HepG2 (cell line): ENCODE data around the gene GATD1. TPM values are rescaled to one million over a fixed set of nuclear protein-coding genes. Genes with fewer than 3 reads are reported as not detected.

Experiments
- ATAC-seq: fragments of 200-7000 bp; cut with Tn5 transposase; 3 replicates; pipeline ENCODE4 v1.9.1; 2020; ENCODE audit warnings: mild to moderate bottlenecking, moderate library complexity
- BruUV-seq: library from RNA; stranded (reverse); fragments of 400-500 nt; replicated peaks from 2 replicates; lab custom pipeline; 2021; lab: Mats Ljungman, UMichigan
- CTCF ChIA-PET: fragments of 300-600 bp; formaldehyde crosslinking; extraction: SDS; loops from one replicate; lab custom pipeline; 2021; ENCODE audit warnings: low total read pairs, inconsistent platforms, low intra/inter-chr PET ratio; lab: Yijun Ruan, JAX
- POLR2A ChIA-PET: fragments of 350-600 bp; sonication (Branson Sonifier 250); formaldehyde crosslinking; loops from one replicate; lab custom pipeline; 2020; ENCODE audit warnings: antibody characterized with exemption, inconsistent platforms; lab: Yijun Ruan, JAX
- DNase-seq: peaks from one replicate; pipeline ENCODE4 v3.0.0-alpha.2; 2015; ENCODE audit warnings: low spot score
- FAIRE-seq: peaks from 3 replicates; lab custom pipeline; 2011; peaks lifted over from hg19 to GRCh38; lab: Jason Lieb, UNC
- H2AFZ ChIP-seq: one replicate; pipeline ENCODE4 v1.6.1; 2011; ENCODE audit warnings: low read length, inconsistent platforms
- H3K27ac ChIP-seq: fragments of 300-600 bp; 3 replicates; pipeline ENCODE4 v1.8.0; 2011; ENCODE audit warnings: mixed run types, mild to moderate bottlenecking, mixed read lengths, low read length, inconsistent platforms; ENCODE audit not compliant: insufficient read depth; ENCODE audit errors: extremely low read length
- H3K27me3 ChIP-seq, 2 experiments: fragments of 200-600 bp in 1 of 2; 2 replicates in 1 of 2; 3 replicates in 1 of 2; pipeline versions ENCODE4 v1.6.0 to v1.8.0; 2011; ENCODE audit warnings: low read length in 2 of 2, mild to moderate bottlenecking in 2 of 2, moderate library complexity in 2 of 2, inconsistent platforms in 1 of 2; ENCODE audit not compliant: insufficient read depth in 2 of 2, control insufficient read depth in 1 of 2
- H3K36me3 ChIP-seq, 2 experiments: fragments of 200-600 bp in 1 of 2; replicated peaks in 1 of 2; 2 replicates in 1 of 2; 3 replicates in 1 of 2; pipeline versions ENCODE4 v1.5.1 to v1.8.0; 2011; ENCODE audit warnings: low read length in 2 of 2, inconsistent platforms in 1 of 2; ENCODE audit not compliant: insufficient read depth in 2 of 2, control insufficient read depth in 1 of 2
- H3K4me1 ChIP-seq: 2 replicates; pipeline ENCODE4 v1.5.1; 2012; ENCODE audit warnings: low read length, inconsistent platforms; ENCODE audit not compliant: insufficient read depth
- H3K4me2 ChIP-seq: 2 replicates; pipeline ENCODE4 v1.6.0; 2011; ENCODE audit warnings: low read depth, low read length, inconsistent platforms
- H3K4me3 ChIP-seq, 3 experiments: fragments of 200-600 bp in 1 of 3; sonication (generic), shearing (Covaris generic) in 1 of 3; replicated peaks in 1 of 3; 2 replicates each; pipeline ENCODE4 v1.5.1; 2011 to 2016; ENCODE audit warnings: low read length in 3 of 3, inconsistent platforms in 2 of 3, low read depth in 2 of 3, mild to moderate bottlenecking in 2 of 3, control low read depth in 1 of 3, mixed read lengths in 1 of 3; ENCODE audit not compliant: insufficient read depth in 1 of 3
- H3K79me2 ChIP-seq: one replicate; pipeline ENCODE4 v1.6.1; 2011; ENCODE audit warnings: low read length, inconsistent platforms; ENCODE audit not compliant: insufficient read depth
- H3K9ac ChIP-seq: 2 replicates; pipeline ENCODE4 v1.6.0; 2011; ENCODE audit warnings: mild to moderate bottlenecking, low read depth, low read length, inconsistent platforms; ENCODE audit not compliant: insufficient read depth
- H3K9me3 ChIP-seq: 2 replicates; pipeline ENCODE4 v1.5.1; 2012; ENCODE audit warnings: mild to moderate bottlenecking, low read length
- H4K20me1 ChIP-seq: 2 replicates; pipeline ENCODE4 v1.6.0; 2011; ENCODE audit warnings: inconsistent platforms, mild to moderate bottlenecking, low read length, moderate library complexity; ENCODE audit not compliant: insufficient read depth
- MNT ChIP-seq: fragments of 450-650 bp; IDR thresholded peaks from 2 replicates; pipeline ENCODE4 v1.6.1; 2016
- NR2F1 ChIP-seq, 2 experiments: fragments of 450-650 bp in 1 of 2; formaldehyde crosslinking in 1 of 2; IDR thresholded peaks; 2 replicates each; pipeline versions ENCODE4 v1.5.0 to v1.6.1; 2016 to 2020; ENCODE audit warnings: mild to moderate bottlenecking in 1 of 2, missing compliant biosample characterization in 1 of 2, missing genetic modification reagents in 1 of 2, moderate library complexity in 1 of 2
- RAD21 ChIP-seq: fragments of 450-650 bp; formaldehyde crosslinking; IDR thresholded peaks from 2 replicates; pipeline ENCODE4 v1.5.0; 2020; ENCODE audit warnings: mild to moderate bottlenecking
- ZBTB14 ChIP-seq: sonication (generic); formaldehyde crosslinking; IDR thresholded peaks from 2 replicates; pipeline ENCODE4 v1.4.0; 2020; ENCODE audit warnings: missing genetic modification reagents
- WGBS: methylation state at CpG from one replicate; pipeline ENCODE4 v1.1.6; 2017; ENCODE audit warnings: low lambda C conversion rate; 5-methylcytosine and 5-hydroxymethylcytosine counted together
- in situ Hi-C: cut with HindIII; loops from 2 replicates; pipeline ENCODE4 v1.10.0; 2017; ENCODE audit warnings: low pct_unique_long_range_greater_than_20kb; ENCODE audit not compliant: extremely low pct_ligation_motif_present
- intact Hi-C: fragments of 100-400 bp; cut with micrococcal nuclease; formaldehyde crosslinking; loops from one replicate; pipeline ENCODE4 v1.10.0; 2022; ENCODE audit not compliant: unreplicated experiment
- polyA plus RNA-seq, 8 experiments: library from polyadenylated mRNA; depleted of rRNA in 3 of 8; stranded (reverse) in 7 of 8; unstranded in 1 of 8; fragments of >200 nt; fragmentation: Illumina TruSeq in 4 of 8; extraction: Trizol in 4 of 8; gene quantifications; 2 replicates each; pipeline versions ENCODE4 v1.2.1 to v1.2.3, GENCODE V29; 2011 to 2016; ENCODE audit warnings: low read depth in 4 of 8, missing spikeins in 1 of 8, mixed read lengths in 1 of 8; ENCODE audit not compliant: insufficient read depth in 1 of 8
- total RNA-seq, 5 experiments: library from RNA; depleted of rRNA; stranded (reverse); fragments of >200 nt; fragmentation: Illumina TruSeq; extraction: Trizol; gene quantifications; 2 replicates each; pipeline ENCODE4 v1.2.3, GENCODE V29; 2016; ENCODE audit warnings: low read depth in 1 of 5

The GATD1 gene
- total and polyA plus RNA-seq, 2 of the 13 experiments (the other 11 are each of a cell fraction or from before 2014, with no cell fraction given) = 31.3 to 60.5 TPM

- Histone ChIP-seq H3K27ac (no peak overlapping the region), H3K4me2 (no peak overlapping the region), H3K4me1 (peaks cover 40% of the 10 kb centered on the region), H3K79me2 (peaks cover 19% of the 10 kb centered on the region), H3K27me3 (no peaks in the 10 kb centered on the region; a peak in 1 of 5 replicates), H2AFZ (no peak overlapping the region), H3K9ac (no peak overlapping the region), H4K20me1 (peaks cover 24% of the 10 kb centered on the region), H3K4me3 (no peak overlapping the region), H3K9me3 (no peaks in the 10 kb centered on the region), H3K36me3 (peaks cover 20 to 22% of the 10 kb centered on the region in 2 experiments)
- DNase-seq (no peak), ATAC-seq (no peak), FAIRE-seq (no peak)
- in situ Hi-C loops (no loop called here), intact Hi-C loops (no loop called here)
- 75% methylated on average over 11 of the region's 11 CpGs for WGBS
- ChIA-PET POLR2A (interaction anchor here (1.3 to 9.2 kb wide), 3 partner anchors 11 to 136 kb away, joined by 3 to 264 read pairs (median 7); partner anchors contain the start of genes CD151, CRACR2B and PIDD1), CTCF (no interaction called here)
- TF ChIP-seq MNT (peak; percentile 43), RAD21 (no peak), ZBTB14 (CRISPR knock-in tag) (no peak), NR2F1 (CRISPR knock-in tag; IDR thresholded peaks at IDR 0.05) (no peak)
- no TSS peak for BruUV-seq
Measured at GRCh38 chr11:816433-816779, 39.1 kb upstream of the GATD1 start.
